ENCODE measurements around the gene KPNA3.

Gene KPNA3

DNA sequence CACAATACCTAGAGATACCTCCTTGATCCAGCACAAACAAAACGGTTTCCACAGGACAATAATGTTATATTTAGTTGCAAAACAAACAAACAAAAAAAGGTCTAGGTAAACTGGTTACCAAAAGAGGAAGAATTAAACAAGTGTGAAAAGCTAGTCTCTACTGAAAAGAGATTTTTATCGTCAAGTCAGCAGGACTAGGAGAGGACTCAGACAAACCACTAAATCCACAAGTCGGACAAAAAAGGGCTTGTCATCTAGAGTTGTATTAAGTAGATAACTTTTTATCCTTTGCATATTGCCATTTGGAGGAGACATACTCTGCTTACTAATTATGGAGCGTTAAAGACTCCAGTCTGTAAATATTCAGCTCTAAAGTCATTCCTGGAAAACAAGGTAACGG, 9.9 kb upstream of the KPNA3 start:
- Histone ChIP-seq H3K9me3 (ENCODE audit: low read length) (no peaks in the 10 kb centered on the region), H3K27ac (ENCODE audit: low read depth, low read length) (no peak overlapping the region), H3K36me3 (ENCODE audit: insufficient read depth, low read length) (no peaks in the 10 kb centered on the region), H3K4me1 (ENCODE audit: insufficient read depth, low read length) (no peaks in the 10 kb centered on the region), H3K9ac (ENCODE audit: low read length) (no peak overlapping the region), H3K4me3 (ENCODE audit: low read depth in 1 of 2, low read length in 2 of 2) (no peak overlapping the region), H3K27me3 (ENCODE audit: control insufficient read depth in 1 of 2, insufficient read depth in 2 of 2, low read length in 2 of 2) (no peaks in the 10 kb centered on the region)

DNA sequence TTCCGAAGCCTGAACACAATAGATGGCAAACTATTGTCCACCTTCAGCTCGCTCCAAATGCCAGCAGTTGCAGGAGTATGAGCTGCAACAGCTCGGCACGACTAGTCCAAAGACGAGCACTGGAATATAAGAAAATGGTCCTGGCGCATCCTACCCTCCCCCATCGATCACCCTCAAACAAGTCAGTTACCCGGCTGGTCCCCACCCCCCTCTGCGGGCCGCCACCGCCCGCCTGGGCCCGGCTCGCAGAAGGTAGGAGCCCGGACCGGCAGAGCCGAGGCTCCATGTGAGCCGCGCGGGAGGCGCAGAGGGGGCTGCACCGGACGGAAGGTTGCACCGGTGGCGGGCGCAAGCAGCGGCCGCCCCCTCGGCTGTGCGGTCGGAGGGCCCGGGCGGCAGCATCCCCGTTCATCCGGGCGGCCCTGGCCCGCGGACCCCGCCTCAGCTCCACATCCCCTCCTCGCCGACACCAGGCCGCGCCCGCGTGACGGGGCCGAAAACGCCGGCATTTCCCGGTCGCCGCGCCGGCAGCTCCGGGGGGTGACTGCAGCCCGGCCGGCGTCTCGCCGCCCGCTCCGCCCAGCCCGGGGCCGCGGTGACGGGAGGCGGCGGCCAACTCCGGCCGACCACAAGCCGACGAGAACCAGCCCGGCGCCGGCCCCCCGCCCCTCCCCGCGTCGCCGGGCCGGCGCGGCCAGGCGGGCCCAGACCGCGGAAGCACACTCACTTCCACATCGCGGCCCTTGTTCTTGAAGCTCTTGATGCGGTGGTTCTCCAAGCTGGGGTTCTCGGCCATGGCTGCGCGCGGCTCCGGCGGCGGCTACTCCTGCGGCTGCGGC, 552 bp downstream of the KPNA3 start:
- peak overlapping the region; percentile 40 for H3K9ac ChIP-seq (ENCODE audit: low read length)
- peak overlapping the region; percentile 84 for H3K27ac ChIP-seq (ENCODE audit: low read depth, low read length)
- peaks cover 26% of the 10 kb centered on the region for H3K4me1 ChIP-seq (ENCODE audit: insufficient read depth, low read length)
- no peaks in the 10 kb centered on the region for H3K27me3 ChIP-seq (ENCODE audit: control insufficient read depth in 1 of 2, insufficient read depth in 2 of 2, low read length in 2 of 2)
- peak overlapping the region; percentile 70 to 88 for H3K4me3 ChIP-seq (ENCODE audit: low read depth in 1 of 2, low read length in 2 of 2)
- H3K9me3 ChIP-seq (ENCODE audit: low read length) = no peaks in the 10 kb centered on the region
- no peaks in the 10 kb centered on the region for H3K36me3 ChIP-seq (ENCODE audit: insufficient read depth, low read length)

DNA sequence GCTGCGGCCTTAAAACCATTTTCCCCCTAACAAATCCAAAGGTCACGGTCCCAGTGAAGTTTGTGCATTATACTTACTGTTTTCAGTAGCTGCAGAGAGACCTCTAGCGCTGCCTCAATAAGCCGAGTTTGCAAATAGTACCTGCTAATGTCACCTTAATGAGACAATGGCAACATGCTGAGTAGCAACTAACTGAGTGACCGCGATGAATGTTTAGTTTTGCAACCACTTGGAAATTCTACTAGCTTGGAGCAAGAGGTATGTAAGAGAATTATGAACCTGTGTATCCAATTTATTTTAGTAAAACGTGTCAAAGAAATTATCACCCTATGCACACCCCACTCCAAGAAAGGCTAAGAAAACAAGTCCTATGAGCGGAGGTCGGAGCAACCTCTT, 1.2 kb downstream of the KPNA3 start:
- no peaks in the 10 kb centered on the region for H3K36me3 ChIP-seq (ENCODE audit: insufficient read depth, low read length)
- H3K27ac ChIP-seq (ENCODE audit: low read depth, low read length) = peak overlapping the region; percentile 84
- H3K27me3 ChIP-seq (ENCODE audit: control insufficient read depth in 1 of 2, insufficient read depth in 2 of 2, low read length in 2 of 2) = no peaks in the 10 kb centered on the region
- H3K4me1 ChIP-seq (ENCODE audit: insufficient read depth, low read length) = peaks cover 26% of the 10 kb centered on the region
- peak overlapping the region; percentile 40 for H3K9ac ChIP-seq (ENCODE audit: low read length)
- no peaks in the 10 kb centered on the region for H3K9me3 ChIP-seq (ENCODE audit: low read length)
- H3K4me3 ChIP-seq (ENCODE audit: low read depth in 1 of 2, low read length in 2 of 2) = peak overlapping the region; percentile 70 to 88

DNA sequence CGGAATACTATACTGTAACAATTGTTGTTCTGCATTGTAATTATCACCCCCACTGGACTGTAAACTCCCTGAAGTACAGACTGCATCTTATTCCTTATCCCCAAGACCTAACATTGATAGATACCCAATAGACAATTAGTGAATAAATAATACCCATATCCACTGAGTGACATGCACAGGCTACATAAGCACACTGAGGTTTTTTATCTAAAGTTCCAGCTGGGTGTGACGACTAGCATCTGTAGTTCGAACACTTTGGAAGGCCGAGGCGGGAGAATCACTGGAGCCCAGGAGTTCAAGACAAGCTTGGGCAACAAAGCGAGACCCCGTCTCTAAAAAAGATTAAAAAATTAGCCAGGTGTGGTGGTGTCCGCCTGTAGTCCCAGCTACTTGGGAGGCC, 2.5 kb downstream of the KPNA3 start:
- Histone ChIP-seq H3K4me3 (ENCODE audit: low read depth in 1 of 2, low read length in 2 of 2) (no peak overlapping the region), H3K36me3 (ENCODE audit: insufficient read depth, low read length) (no peaks in the 10 kb centered on the region), H3K9me3 (ENCODE audit: low read length) (no peaks in the 10 kb centered on the region), H3K9ac (ENCODE audit: low read length) (no peak overlapping the region), H3K27me3 (ENCODE audit: control insufficient read depth in 1 of 2, insufficient read depth in 2 of 2, low read length in 2 of 2) (no peaks in the 10 kb centered on the region), H3K4me1 (ENCODE audit: insufficient read depth, low read length) (peaks cover 26% of the 10 kb centered on the region), H3K27ac (ENCODE audit: low read depth, low read length) (no peak overlapping the region)

DNA sequence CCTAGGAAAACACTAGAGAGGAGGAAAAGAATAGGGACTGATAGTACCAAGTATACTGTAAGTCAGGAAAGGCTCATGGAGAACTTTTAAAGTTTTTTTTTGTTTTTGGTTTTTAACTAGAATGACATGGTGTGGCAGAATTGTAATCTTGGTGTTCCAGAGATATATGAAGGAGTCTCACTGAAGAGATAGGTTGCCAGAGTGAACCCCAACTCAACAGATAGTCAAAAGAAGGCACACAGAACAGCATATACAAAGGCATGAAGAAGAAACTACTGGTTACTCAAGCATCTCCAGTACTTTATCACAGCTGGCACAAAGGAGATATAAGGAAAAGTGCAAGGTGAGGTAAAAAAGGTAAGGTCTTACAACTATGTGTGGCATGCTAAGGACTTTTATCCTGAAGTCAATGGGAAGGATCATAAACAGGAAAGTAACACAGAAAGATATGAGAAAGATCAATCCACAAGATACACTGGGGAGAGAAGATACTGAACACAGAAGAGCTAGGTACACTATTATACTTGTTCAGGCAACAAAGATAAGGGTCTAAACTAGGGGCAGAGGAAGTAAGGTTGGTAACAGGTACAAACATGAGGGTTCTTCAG, 6.0 kb downstream of the KPNA3 start:
- no peak overlapping the region for H3K4me3 ChIP-seq (ENCODE audit: low read depth in 1 of 2, low read length in 2 of 2)
- no peak overlapping the region for H3K9ac ChIP-seq (ENCODE audit: low read length)
- H3K27me3 ChIP-seq (ENCODE audit: control insufficient read depth in 1 of 2, insufficient read depth in 2 of 2, low read length in 2 of 2) = no peaks in the 10 kb centered on the region
- H3K27ac ChIP-seq (ENCODE audit: low read depth, low read length) = no peak overlapping the region
- H3K36me3 ChIP-seq (ENCODE audit: insufficient read depth, low read length) = no peaks in the 10 kb centered on the region
- H3K9me3 ChIP-seq (ENCODE audit: low read length) = no peaks in the 10 kb centered on the region
- peaks cover 29% of the 10 kb centered on the region for H3K4me1 ChIP-seq (ENCODE audit: insufficient read depth, low read length)

DNA sequence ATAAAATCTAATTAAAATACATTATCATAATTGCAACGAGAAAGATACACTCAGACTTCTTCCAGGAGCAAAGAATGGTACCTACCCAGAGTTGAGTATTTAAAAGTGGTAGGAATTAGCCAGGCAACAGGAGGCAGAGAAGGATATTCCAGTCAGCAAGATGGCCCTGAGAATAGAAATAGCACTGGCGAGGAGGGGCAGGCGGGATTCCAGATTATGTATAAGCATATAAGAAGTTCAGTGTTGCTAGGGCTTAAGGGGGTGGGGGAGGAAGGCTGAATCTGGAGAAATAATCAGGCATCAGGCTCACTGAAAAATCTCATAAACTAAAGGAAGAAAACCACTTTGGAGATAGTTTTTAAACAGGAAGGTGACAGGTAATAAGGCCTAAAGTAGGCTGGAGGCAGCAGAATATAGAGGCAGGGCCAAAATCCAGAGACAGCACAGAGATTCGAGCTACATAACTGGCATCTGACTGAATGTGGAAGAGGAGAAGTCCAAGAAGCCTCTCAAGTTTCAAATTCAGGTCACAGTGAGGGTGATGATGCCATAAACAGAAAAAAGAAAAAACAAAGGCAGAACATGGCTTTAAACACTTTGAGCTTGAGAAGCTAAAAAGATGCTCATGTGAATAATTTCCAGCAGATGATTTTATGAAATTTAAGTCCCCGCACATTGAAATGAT, 7.5 kb downstream of the KPNA3 start:
- peaks cover 16% of the 10 kb centered on the region for H3K4me1 ChIP-seq (ENCODE audit: insufficient read depth, low read length)

DNA sequence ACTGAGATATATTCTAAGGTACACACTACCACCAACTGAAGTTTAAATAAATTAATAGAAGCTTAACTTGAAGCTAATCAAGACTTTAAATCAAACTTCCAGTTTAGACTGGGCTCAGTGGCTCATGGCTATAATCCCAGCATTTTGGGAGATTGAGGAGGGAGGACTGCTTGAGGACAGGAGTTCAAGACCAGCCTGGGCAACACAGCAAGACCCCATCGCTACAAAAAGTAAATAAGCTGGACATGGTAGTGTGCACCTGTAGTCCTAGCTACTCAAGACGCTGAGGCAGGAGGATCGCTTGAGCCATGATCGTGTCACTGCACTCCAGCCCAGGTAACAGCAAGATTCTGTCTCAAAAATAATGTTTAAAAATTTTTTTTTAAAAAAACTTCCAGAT, 8.6 kb downstream of the KPNA3 start:
- Histone ChIP-seq H3K4me3 (ENCODE audit: low read depth in 1 of 2, low read length in 2 of 2) (no peak overlapping the region), H3K27ac (ENCODE audit: low read depth, low read length) (no peak overlapping the region), H3K4me1 (ENCODE audit: insufficient read depth, low read length) (peaks cover 7% of the 10 kb centered on the region), H3K9me3 (ENCODE audit: low read length) (no peaks in the 10 kb centered on the region), H3K9ac (ENCODE audit: low read length) (no peak overlapping the region), H3K36me3 (ENCODE audit: insufficient read depth, low read length) (no peaks in the 10 kb centered on the region), H3K27me3 (ENCODE audit: control insufficient read depth in 1 of 2, insufficient read depth in 2 of 2, low read length in 2 of 2) (no peaks in the 10 kb centered on the region)

More for the DNA sequence above, 7.5 kb downstream of the KPNA3 start:
- H3K9me3 ChIP-seq (ENCODE audit: low read length) = no peaks in the 10 kb centered on the region
- H3K4me3 ChIP-seq (ENCODE audit: low read depth in 1 of 2, low read length in 2 of 2) = no peak overlapping the region
- no peak overlapping the region for H3K9ac ChIP-seq (ENCODE audit: low read length)
- no peaks in the 10 kb centered on the region for H3K36me3 ChIP-seq (ENCODE audit: insufficient read depth, low read length)
- no peaks in the 10 kb centered on the region for H3K27me3 ChIP-seq (ENCODE audit: control insufficient read depth in 1 of 2, insufficient read depth in 2 of 2, low read length in 2 of 2)
- no peak overlapping the region for H3K27ac ChIP-seq (ENCODE audit: low read depth, low read length)

DNA sequence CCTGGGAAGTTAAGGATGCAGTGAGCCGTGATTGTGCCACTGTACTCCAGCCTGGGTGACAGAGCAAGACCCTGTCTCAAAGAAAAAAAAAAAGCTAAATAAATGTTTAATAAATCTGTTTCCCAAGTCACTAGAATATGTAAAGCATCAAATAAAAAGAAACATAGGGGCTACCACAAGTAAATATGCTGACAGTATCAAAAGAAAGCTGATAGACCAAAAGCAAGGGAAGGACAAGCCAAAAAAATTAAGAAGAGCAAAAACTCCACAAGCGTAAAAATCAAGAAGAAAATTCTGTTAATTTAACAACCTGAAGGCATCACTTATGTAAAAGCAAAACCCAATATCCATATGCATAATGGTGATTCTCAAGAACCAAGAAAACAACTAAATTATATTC, 9.7 kb downstream of the KPNA3 start:
- Histone ChIP-seq H3K4me3 (ENCODE audit: low read depth in 1 of 2, low read length in 2 of 2) (no peak overlapping the region), H3K4me1 (ENCODE audit: insufficient read depth, low read length) (peaks cover 7% of the 10 kb centered on the region), H3K9ac (ENCODE audit: low read length) (no peak overlapping the region), H3K9me3 (ENCODE audit: low read length) (no peaks in the 10 kb centered on the region), H3K36me3 (ENCODE audit: insufficient read depth, low read length) (no peaks in the 10 kb centered on the region), H3K27ac (ENCODE audit: low read depth, low read length) (no peak overlapping the region), H3K27me3 (ENCODE audit: control insufficient read depth in 1 of 2, insufficient read depth in 2 of 2, low read length in 2 of 2) (no peaks in the 10 kb centered on the region)

DNA sequence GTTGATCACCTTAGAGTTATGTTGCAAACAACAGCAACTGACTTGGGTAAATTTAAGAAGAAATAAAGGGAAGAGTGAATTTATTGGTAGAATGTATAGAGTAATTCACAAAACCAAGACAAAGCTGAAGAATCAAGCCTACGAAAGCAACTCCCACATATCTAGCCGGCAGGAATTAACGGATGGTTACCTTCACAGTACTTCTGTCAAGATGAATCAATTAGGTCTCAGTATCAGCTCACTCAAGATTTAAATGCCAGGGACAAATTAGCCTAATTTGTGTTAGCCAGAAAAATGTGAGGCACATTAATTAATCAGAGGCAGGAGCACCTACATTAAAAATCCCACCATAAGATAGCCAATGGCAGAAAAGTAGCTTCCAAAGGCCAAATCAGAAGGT, 10.7 kb downstream of the KPNA3 start:
- peaks cover 7% of the 10 kb centered on the region for H3K4me1 ChIP-seq (ENCODE audit: insufficient read depth, low read length)
- H3K9ac ChIP-seq (ENCODE audit: low read length) = no peak overlapping the region
- no peaks in the 10 kb centered on the region for H3K9me3 ChIP-seq (ENCODE audit: low read length)
- no peak overlapping the region for H3K4me3 ChIP-seq (ENCODE audit: low read depth in 1 of 2, low read length in 2 of 2)
- H3K36me3 ChIP-seq (ENCODE audit: insufficient read depth, low read length) = no peaks in the 10 kb centered on the region
- no peak overlapping the region for H3K27ac ChIP-seq (ENCODE audit: low read depth, low read length)
- no peaks in the 10 kb centered on the region for H3K27me3 ChIP-seq (ENCODE audit: control insufficient read depth in 1 of 2, insufficient read depth in 2 of 2, low read length in 2 of 2)

DNA sequence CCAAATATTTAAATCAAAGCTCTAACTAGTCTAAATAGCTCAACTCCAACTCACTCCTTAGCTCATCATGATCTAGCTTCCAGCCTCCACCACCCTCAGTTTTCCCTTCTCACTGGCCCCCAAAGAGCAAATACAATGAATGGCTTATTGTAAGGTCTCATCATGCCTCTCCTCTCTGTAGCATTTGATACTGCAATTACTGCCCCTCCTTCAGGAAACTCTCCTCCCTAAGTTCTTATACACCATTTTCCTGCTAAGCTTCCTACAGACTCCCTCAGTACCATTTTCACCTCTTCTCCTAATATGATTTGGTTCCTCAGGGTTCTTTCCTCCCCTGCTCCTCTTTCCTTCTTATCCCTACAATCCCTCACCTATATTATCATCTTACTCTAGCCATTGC, 12.8 kb downstream of the KPNA3 start:
- no peaks in the 10 kb centered on the region for H3K9me3 ChIP-seq (ENCODE audit: low read length)
- no peaks in the 10 kb centered on the region for H3K36me3 ChIP-seq (ENCODE audit: insufficient read depth, low read length)
- H3K9ac ChIP-seq (ENCODE audit: low read length) = no peak overlapping the region
- H3K27me3 ChIP-seq (ENCODE audit: control insufficient read depth in 1 of 2, insufficient read depth in 2 of 2, low read length in 2 of 2) = no peaks in the 10 kb centered on the region
- H3K27ac ChIP-seq (ENCODE audit: low read depth, low read length) = no peak overlapping the region
- no peak overlapping the region for H3K4me3 ChIP-seq (ENCODE audit: low read depth in 1 of 2, low read length in 2 of 2)
- peaks cover 7% of the 10 kb centered on the region for H3K4me1 ChIP-seq (ENCODE audit: insufficient read depth, low read length)

DNA sequence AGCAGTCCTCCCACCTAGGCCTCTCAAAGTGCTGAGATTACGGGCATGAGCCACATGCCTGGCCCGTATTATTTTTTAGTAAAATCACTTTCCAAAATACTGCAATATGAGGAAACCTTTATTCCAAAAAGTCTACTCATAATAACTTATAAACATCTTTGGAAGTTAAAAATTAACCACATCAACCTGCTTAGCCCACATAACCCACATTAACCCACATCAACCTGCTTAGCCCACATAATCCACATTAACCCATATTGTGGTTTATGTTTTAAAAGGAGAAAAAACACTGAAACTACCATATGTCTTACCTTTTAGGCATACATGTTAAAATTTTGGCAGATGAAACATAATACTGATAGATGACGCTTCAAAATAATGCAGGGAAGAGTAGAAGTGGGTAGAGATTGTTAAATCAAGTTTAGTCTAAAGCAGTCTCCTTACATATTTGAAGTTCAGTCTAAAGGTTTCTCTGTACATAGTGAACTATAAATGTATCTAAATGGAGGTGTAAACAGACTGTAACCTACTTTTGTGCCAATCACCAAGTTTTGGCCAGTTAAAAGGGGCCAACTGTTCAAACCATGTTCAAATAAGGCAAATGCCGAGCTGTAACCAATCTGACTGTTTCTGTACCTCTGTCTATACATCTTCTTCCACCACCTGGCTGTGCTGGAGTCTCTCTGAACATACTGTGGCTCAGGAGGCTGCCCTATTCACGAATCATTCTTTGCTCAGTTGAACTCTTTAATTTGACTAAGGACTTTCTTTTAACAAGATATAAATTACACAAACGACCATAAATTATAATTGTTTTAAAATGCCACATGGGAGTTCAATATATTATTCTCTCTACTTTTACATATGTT, 14.5 kb downstream of the KPNA3 start:
- Histone ChIP-seq H3K9ac (ENCODE audit: low read length) (no peak overlapping the region), H3K4me1 (ENCODE audit: insufficient read depth, low read length) (peaks cover 3% of the 10 kb centered on the region), H3K4me3 (ENCODE audit: low read depth in 1 of 2, low read length in 2 of 2) (no peak overlapping the region)

More for the DNA sequence above, 14.5 kb downstream of the KPNA3 start:
- no peak overlapping the region for H3K27ac ChIP-seq (ENCODE audit: low read depth, low read length)
- H3K27me3 ChIP-seq (ENCODE audit: control insufficient read depth in 1 of 2, insufficient read depth in 2 of 2, low read length in 2 of 2) = no peaks in the 10 kb centered on the region
- H3K36me3 ChIP-seq (ENCODE audit: insufficient read depth, low read length) = no peaks in the 10 kb centered on the region
- H3K9me3 ChIP-seq (ENCODE audit: low read length) = no peaks in the 10 kb centered on the region
